Erythroblast (primary cell): Measurements from ENCODE around the gene SPATA9.

Experiments used
- GATA1 ChIP-seq: IDR thresholded peaks from 2 replicates; pipeline ENCODE4 v1.6.1; 2011; ENCODE audit warnings: low read depth, mild to moderate bottlenecking, control low read depth, low read length, moderate library complexity
- POLR2A ChIP-seq: IDR thresholded peaks from 2 replicates; pipeline ENCODE4 v1.6.1; 2011; ENCODE audit warnings: mild to moderate bottlenecking, low read length

DNA sequence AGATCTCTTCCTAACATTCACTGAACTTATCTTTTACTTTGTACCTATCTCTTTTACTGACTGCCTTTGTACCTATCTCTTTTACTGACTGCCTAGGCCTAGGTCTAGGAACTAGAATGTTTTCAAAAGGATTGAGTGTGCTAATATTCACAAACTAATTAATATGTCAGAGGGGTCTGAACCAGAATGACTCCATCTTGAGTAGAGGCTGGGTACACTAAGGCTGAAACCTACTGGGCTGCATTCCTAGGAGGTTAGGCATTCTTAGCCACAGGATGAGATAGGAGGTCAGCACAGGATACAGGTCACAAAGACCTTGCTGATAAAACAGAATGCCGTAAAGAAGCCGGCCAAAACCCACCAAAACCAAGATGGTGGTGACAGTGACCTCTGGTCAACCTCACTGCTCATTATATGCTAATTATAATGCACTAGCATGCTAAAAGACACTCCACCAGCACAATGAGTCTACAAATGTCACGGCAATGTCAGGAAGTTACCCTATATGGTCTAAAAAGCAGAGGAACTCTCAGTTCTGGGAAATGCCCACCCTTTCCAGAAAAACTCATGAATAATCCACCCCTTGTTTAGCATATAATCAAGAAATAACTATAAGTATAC lies 45.8 kb upstream of the SPATA9 start:
- TF ChIP-seq POLR2A (no peak), GATA1 (no peak)
